HEK293 (cell line): Measurements from ENCODE around the gene SPRR4.

Experiments used
- CTCF ChIA-PET: fragments of 350-600 bp; formaldehyde crosslinking; extraction: SDS; loops from one replicate; lab custom pipeline; 2021; ENCODE audit warnings: antibody characterized with exemption; lab: Yijun Ruan, JAX
- POLR2A ChIA-PET: fragments of 300-600 bp; formaldehyde crosslinking; extraction: SDS; loops from one replicate; lab custom pipeline; 2020; ENCODE audit warnings: antibody characterized with exemption, inconsistent platforms; lab: Yijun Ruan, JAX
- H3K27ac ChIP-seq: fragments of 200-500 bp; sonication (Bioruptor generic); 2 replicates; pipeline ENCODE4 v1.5.1; 2014; ENCODE audit warnings: low read depth, low read length, control low read depth, inconsistent platforms; ENCODE audit errors: extremely low read depth
- H3K36me3 ChIP-seq, 2 experiments: fragments of 200-500 bp in 1 of 2; sonication (Bioruptor generic) in 1 of 2; 1 replicate in 1 of 2; 2 replicates in 1 of 2; pipeline ENCODE4 v1.5.1; 2014 to 2017; ENCODE audit warnings: inconsistent platforms in 2 of 2, low read length in 2 of 2; ENCODE audit not compliant: control insufficient read depth in 2 of 2, insufficient read depth in 1 of 2
- H3K4me1 ChIP-seq: fragments of 200-500 bp; sonication (Bioruptor generic); 2 replicates; pipeline ENCODE4 v1.5.1; 2014; ENCODE audit warnings: mild to moderate bottlenecking, low read length, inconsistent platforms; ENCODE audit not compliant: control insufficient read depth, insufficient read depth
- H3K4me3 ChIP-seq: 2 replicates; pipeline ENCODE4 v1.5.1; 2011; ENCODE audit warnings: low read depth, mild to moderate bottlenecking, control low read depth, low read length, moderate library complexity
- H3K9me3 ChIP-seq: fragments of 200-500 bp; sonication (Bioruptor generic); 2 replicates; pipeline ENCODE4 v1.5.1; 2014; ENCODE audit warnings: low read depth, low read length, inconsistent platforms; ENCODE audit not compliant: control insufficient read depth, insufficient read depth
- KLF1 ChIP-seq: fragments of 450-650 bp; formaldehyde crosslinking; IDR thresholded peaks from 2 replicates; pipeline ENCODE4 v1.5.1; 2016; ENCODE audit warnings: missing biosample characterization, missing genetic modification characterization
- KLF16 ChIP-seq: fragments of 450-650 bp; formaldehyde crosslinking; IDR thresholded peaks from 2 replicates; pipeline ENCODE4 v1.5.1; 2017; ENCODE audit warnings: missing biosample characterization, missing genetic modification characterization
- KLF17 ChIP-seq: fragments of 450-650 bp; formaldehyde crosslinking; IDR thresholded peaks from 2 replicates; pipeline ENCODE4 v1.5.1; 2016; ENCODE audit warnings: missing biosample characterization, missing genetic modification characterization
- MZF1 ChIP-seq: fragments of 450-650 bp; formaldehyde crosslinking; IDR thresholded peaks from 2 replicates; pipeline ENCODE4 v1.5.1; 2017; ENCODE audit warnings: missing biosample characterization, missing genetic modification characterization, borderline replicate concordance
- REPIN1 ChIP-seq: fragments of 450-650 bp; formaldehyde crosslinking; IDR thresholded peaks from 2 replicates; pipeline ENCODE4 v1.5.1; 2017; ENCODE audit warnings: missing biosample characterization, missing genetic modification characterization, low read depth
- SALL2 ChIP-seq: fragments of 450-650 bp; formaldehyde crosslinking; IDR thresholded peaks from 2 replicates; pipeline ENCODE4 v1.5.0; 2017; ENCODE audit warnings: missing biosample characterization, mild to moderate bottlenecking, missing genetic modification characterization, borderline replicate concordance
- SP7 ChIP-seq: fragments of 450-650 bp; formaldehyde crosslinking; IDR thresholded peaks from 2 replicates; pipeline ENCODE4 v1.5.1; 2016; ENCODE audit warnings: missing biosample characterization, missing genetic modification characterization
- YY2 ChIP-seq: fragments of 450-650 bp; formaldehyde crosslinking; IDR thresholded peaks from 2 replicates; pipeline ENCODE4 v1.5.1; 2016; ENCODE audit warnings: missing biosample characterization, missing genetic modification characterization
- ZBTB21 ChIP-seq: fragments of 450-650 bp; formaldehyde crosslinking; IDR thresholded peaks from 2 replicates; pipeline ENCODE4 v1.5.1; 2017; ENCODE audit warnings: missing biosample characterization, missing genetic modification characterization
- ZBTB7A ChIP-seq: fragments of 450-650 bp; formaldehyde crosslinking; IDR thresholded peaks from 2 replicates; pipeline ENCODE4 v1.5.1; 2016; ENCODE audit warnings: low read depth, missing biosample characterization, missing genetic modification characterization
- ZBTB8A ChIP-seq: fragments of 450-650 bp; formaldehyde crosslinking; IDR thresholded peaks from 2 replicates; pipeline ENCODE4 v1.5.1; 2016; ENCODE audit warnings: missing biosample characterization, missing genetic modification characterization
- ZFP69B ChIP-seq: fragments of 450-650 bp; formaldehyde crosslinking; IDR thresholded peaks from 2 replicates; pipeline ENCODE4 v1.5.1; 2016; ENCODE audit warnings: missing biosample characterization, missing genetic modification characterization
- ZNF132 ChIP-seq: fragments of 450-650 bp; formaldehyde crosslinking; IDR thresholded peaks from 2 replicates; pipeline ENCODE4 v1.5.1; 2017; ENCODE audit warnings: missing biosample characterization, missing genetic modification characterization, borderline replicate concordance
- ZNF23 ChIP-seq: fragments of 450-650 bp; formaldehyde crosslinking; IDR thresholded peaks from 2 replicates; pipeline ENCODE4 v1.5.1; 2016; ENCODE audit warnings: missing biosample characterization, missing genetic modification characterization, borderline replicate concordance
- ZNF350 ChIP-seq: fragments of 450-650 bp; formaldehyde crosslinking; IDR thresholded peaks from 2 replicates; pipeline ENCODE4 v1.5.0; 2017; ENCODE audit warnings: missing biosample characterization, mild to moderate bottlenecking, missing genetic modification characterization
- ZNF473 ChIP-seq: fragments of 450-650 bp; formaldehyde crosslinking; IDR thresholded peaks from 2 replicates; pipeline ENCODE4 v1.5.1; 2017; ENCODE audit warnings: missing biosample characterization, missing genetic modification characterization
- ZNF549 ChIP-seq: fragments of 450-650 bp; IDR thresholded peaks from 2 replicates; pipeline ENCODE4 v1.5.1; 2018; ENCODE audit warnings: missing biosample characterization, missing genetic modification characterization, mild to moderate bottlenecking, inconsistent platforms, moderate library complexity
- ZNF558 ChIP-seq: fragments of 450-650 bp; formaldehyde crosslinking; IDR thresholded peaks from 2 replicates; pipeline ENCODE4 v1.5.1; 2016; ENCODE audit warnings: missing biosample characterization, missing genetic modification characterization
- ZNF571 ChIP-seq: fragments of 450-650 bp; formaldehyde crosslinking; IDR thresholded peaks from 2 replicates; pipeline ENCODE4 v1.5.0; 2017; ENCODE audit warnings: missing biosample characterization, missing genetic modification characterization
- ZNF704 ChIP-seq: fragments of 450-650 bp; formaldehyde crosslinking; IDR thresholded peaks from 2 replicates; pipeline ENCODE4 v1.5.1; 2016; ENCODE audit warnings: missing biosample characterization, missing genetic modification characterization
- ZNF791 ChIP-seq: fragments of 450-650 bp; formaldehyde crosslinking; IDR thresholded peaks from 2 replicates; pipeline ENCODE4 v1.5.1; 2016; ENCODE audit warnings: missing biosample characterization, missing genetic modification characterization
- ZNF792 ChIP-seq: fragments of 450-650 bp; formaldehyde crosslinking; IDR thresholded peaks from 2 replicates; pipeline ENCODE4 v1.5.1; 2016; ENCODE audit warnings: missing biosample characterization, missing genetic modification characterization
- ZXDB ChIP-seq: fragments of 450-650 bp; formaldehyde crosslinking; IDR thresholded peaks from 2 replicates; pipeline ENCODE4 v1.5.1; 2016; ENCODE audit warnings: missing biosample characterization, missing genetic modification characterization
- TF ChIP-seq, protein P1 (sequence below): fragments of 450-650 bp; formaldehyde crosslinking; IDR thresholded peaks from 2 replicates; pipeline ENCODE4 v1.5.1; 2016; ENCODE audit warnings: missing biosample characterization, missing genetic modification characterization
- TF ChIP-seq, protein P2 (sequence below): fragments of 450-650 bp; formaldehyde crosslinking; IDR thresholded peaks from 2 replicates; pipeline ENCODE4 v1.5.1; 2016; ENCODE audit warnings: missing biosample characterization, missing genetic modification characterization
- TF ChIP-seq, protein P3 (sequence below): fragments of 450-650 bp; formaldehyde crosslinking; IDR thresholded peaks from 2 replicates; pipeline ENCODE4 v1.5.1; 2017; ENCODE audit warnings: missing biosample characterization, missing genetic modification characterization

SPRR4 gene

DNA sequence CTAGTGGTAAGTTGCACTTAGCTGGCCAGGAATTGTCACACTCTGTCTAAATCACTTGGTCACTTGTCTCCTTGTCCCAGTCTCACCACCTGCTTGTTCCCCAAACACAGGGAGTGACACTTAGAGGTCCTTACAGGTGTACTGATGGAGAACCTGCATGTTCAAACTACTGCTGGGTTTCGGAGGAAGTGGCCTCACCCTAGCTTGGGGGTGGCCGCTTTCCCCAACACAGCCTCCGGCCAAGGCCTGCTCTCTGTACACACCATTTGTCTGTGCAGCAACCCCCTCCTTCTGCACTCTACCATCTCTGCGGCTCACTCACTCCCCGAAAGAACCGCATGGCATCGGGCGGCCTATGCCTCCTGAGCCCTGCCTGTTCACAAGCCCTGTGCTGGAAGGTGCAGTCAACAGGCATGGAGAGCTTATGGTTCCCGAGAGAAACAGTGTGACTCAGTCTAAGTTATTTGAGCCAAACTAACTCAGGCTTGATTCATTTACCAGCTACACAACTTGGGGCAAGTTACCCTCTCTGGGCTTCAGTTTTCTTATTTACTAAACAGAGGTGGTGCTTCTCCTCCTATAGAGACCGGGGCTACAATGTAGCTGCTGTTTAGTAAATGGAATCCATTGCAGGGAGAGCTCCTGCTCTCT is 10.5 kb upstream of the SPRR4 start (continued):
- TF ChIP-seq, protein P1, sequence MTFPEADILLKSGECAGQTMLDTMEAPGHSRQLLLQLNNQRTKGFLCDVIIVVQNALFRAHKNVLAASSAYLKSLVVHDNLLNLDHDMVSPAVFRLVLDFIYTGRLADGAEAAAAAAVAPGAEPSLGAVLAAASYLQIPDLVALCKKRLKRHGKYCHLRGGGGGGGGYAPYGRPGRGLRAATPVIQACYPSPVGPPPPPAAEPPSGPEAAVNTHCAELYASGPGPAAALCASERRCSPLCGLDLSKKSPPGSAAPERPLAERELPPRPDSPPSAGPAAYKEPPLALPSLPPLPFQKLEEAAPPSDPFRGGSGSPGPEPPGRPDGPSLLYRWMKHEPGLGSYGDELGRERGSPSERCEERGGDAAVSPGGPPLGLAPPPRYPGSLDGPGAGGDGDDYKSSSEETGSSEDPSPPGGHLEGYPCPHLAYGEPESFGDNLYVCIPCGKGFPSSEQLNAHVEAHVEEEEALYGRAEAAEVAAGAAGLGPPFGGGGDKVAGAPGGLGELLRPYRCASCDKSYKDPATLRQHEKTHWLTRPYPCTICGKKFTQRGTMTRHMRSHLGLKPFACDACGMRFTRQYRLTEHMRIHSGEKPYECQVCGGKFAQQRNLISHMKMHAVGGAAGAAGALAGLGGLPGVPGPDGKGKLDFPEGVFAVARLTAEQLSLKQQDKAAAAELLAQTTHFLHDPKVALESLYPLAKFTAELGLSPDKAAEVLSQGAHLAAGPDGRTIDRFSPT, result no peak
- TF ChIP-seq ZBTB21 (tag by site-specific recombination) (no peak), ZFP69B (tag by site-specific recombination) (no peak), ZNF704 (tag by site-specific recombination) (no peak)

DNA sequence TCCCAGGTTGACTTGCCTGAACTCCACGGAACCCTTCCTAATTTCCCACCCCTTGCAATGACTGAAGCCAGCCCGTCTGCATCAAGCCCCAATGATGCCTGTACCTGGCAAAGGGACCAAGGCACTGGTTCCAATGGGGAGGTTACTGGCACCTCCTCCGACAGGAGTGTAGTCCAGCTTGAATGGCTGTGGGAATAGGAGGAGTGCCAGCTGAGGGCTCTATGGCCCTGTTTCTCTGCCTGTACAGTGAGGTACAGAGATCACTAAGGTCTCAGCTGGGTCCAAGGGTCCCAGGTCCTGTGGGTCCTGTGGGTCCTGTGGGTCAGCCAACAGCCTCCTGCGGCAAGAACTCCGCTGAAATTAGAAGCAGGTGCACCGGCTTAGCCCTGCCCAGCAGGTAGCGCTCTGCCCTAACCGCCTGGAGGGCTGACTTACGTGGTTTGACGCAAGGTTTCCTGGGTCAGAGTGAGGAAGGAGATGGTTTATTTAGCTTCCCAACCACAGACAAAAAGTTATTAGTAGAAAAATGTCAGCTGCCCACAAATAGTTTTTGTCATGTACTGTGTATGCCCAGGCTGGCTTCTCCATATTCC is 9.9 kb upstream of the SPRR4 start:
- TF ChIP-seq ZNF792 (tag by site-specific recombination) (no peak), ZNF571 (tag by site-specific recombination) (no peak), YY2 (tag by site-specific recombination) (no peak), ZNF350 (tag by site-specific recombination) (no peak), REPIN1 (no peak), ZNF473 (tag by site-specific recombination) (no peak), ZNF23 (tag by site-specific recombination) (no peak), SP7 (tag by site-specific recombination) (no peak), ZBTB7A (no peak)
- TF ChIP-seq, protein P2, sequence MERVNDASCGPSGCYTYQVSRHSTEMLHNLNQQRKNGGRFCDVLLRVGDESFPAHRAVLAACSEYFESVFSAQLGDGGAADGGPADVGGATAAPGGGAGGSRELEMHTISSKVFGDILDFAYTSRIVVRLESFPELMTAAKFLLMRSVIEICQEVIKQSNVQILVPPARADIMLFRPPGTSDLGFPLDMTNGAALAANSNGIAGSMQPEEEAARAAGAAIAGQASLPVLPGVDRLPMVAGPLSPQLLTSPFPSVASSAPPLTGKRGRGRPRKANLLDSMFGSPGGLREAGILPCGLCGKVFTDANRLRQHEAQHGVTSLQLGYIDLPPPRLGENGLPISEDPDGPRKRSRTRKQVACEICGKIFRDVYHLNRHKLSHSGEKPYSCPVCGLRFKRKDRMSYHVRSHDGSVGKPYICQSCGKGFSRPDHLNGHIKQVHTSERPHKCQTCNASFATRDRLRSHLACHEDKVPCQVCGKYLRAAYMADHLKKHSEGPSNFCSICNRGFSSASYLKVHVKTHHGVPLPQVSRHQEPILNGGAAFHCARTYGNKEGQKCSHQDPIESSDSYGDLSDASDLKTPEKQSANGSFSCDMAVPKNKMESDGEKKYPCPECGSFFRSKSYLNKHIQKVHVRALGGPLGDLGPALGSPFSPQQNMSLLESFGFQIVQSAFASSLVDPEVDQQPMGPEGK, result no peak
- H3K36me3 ChIP-seq, result no peaks in the 10 kb centered on the region
- CTCF ChIA-PET, result interaction anchor here (0.9 to 1.0 kb wide), 2 partner anchors 210 to 232 kb away, joined by 3 to 4 read pairs; no protein-coding TSS in a partner anchor
- H3K9me3 ChIP-seq, result no peaks in the 10 kb centered on the region
- no peak overlapping the region for H3K27ac ChIP-seq
- H3K4me1 ChIP-seq, result no peaks in the 10 kb centered on the region
- POLR2A ChIA-PET, result no interaction called here
- H3K4me3 ChIP-seq, result no peak overlapping the region

GRCh38 chr1:152961226-152961891 is 9.1 kb upstream of the SPRR4 start:
- POLR2A ChIA-PET, result no interaction called here
- Histone ChIP-seq H3K9me3 (no peaks in the 10 kb centered on the region), H3K36me3 (no peaks in the 10 kb centered on the region), H3K27ac (no peak overlapping the region), H3K4me3 (no peak overlapping the region), H3K4me1 (no peaks in the 10 kb centered on the region)
- CTCF ChIA-PET, result interaction anchor here (1.0 kb wide), 1 partner anchor 209 kb away, joined by 3 read pairs; no protein-coding TSS in a partner anchor
- TF ChIP-seq ZXDB (tag by site-specific recombination), result no peak
- TF ChIP-seq ZNF132 (tag by site-specific recombination), result no peak
- TF ChIP-seq ZNF549 (tag by site-specific recombination), result no peak
- TF ChIP-seq ZBTB8A (tag by site-specific recombination), result no peak
- no peak for TF ChIP-seq SALL2
- no peak for TF ChIP-seq MZF1 (tag by site-specific recombination)
- no peak for TF ChIP-seq KLF1 (tag by site-specific recombination)
- TF ChIP-seq, protein P3, sequence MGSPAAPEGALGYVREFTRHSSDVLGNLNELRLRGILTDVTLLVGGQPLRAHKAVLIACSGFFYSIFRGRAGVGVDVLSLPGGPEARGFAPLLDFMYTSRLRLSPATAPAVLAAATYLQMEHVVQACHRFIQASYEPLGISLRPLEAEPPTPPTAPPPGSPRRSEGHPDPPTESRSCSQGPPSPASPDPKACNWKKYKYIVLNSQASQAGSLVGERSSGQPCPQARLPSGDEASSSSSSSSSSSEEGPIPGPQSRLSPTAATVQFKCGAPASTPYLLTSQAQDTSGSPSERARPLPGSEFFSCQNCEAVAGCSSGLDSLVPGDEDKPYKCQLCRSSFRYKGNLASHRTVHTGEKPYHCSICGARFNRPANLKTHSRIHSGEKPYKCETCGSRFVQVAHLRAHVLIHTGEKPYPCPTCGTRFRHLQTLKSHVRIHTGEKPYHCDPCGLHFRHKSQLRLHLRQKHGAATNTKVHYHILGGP (tag by site-specific recombination), result no peak
- TF ChIP-seq ZNF791 (tag by site-specific recombination), result no peak
- no peak for TF ChIP-seq ZNF558 (tag by site-specific recombination)
- TF ChIP-seq KLF16 (tag by site-specific recombination), result no peak
- no peak for TF ChIP-seq KLF17 (tag by site-specific recombination)
